GM19372 (cell line): ENCODE results near the gene TRAF3.

ENCODE experiments used
- ATAC-seq: cut with Tn5 transposase; IDR thresholded peaks from one replicate; pipeline ENCODE4 v1.9.1; 2021; ENCODE audit warnings: mild to moderate bottlenecking, low read depth, moderate library complexity; ENCODE audit not compliant: unreplicated experiment

TRAF3 gene

GRCh38 chr14:102903248-102903888 is 126.1 kb downstream of the TRAF3 start:
- no peak for ATAC-seq

GRCh38 chr14:102903889-102904512 is 126.8 kb downstream of the TRAF3 start:
- no peak for ATAC-seq

- ATAC-seq, result no peak
Observed at GRCh38 chr14:102905116-102906108, 128.2 kb downstream of the TRAF3 start.

GRCh38 chr14:102906616-102907302 is 129.5 kb downstream of the TRAF3 start:
- no peak for ATAC-seq

GRCh38 chr14:102907303-102907844 is 130.1 kb downstream of the TRAF3 start:
- ATAC-seq, result no peak

GRCh38 chr14:102907980-102908730 is 130.9 kb downstream of the TRAF3 start:
- ATAC-seq, result no peak

GRCh38 chr14:102908766-102909455 is 131.7 kb downstream of the TRAF3 start:
- no peak for ATAC-seq

- no peak for ATAC-seq
Observed at GRCh38 chr14:102909462-102909861, 132.2 kb downstream of the TRAF3 start.

- ATAC-seq, result no peak
Observed at GRCh38 chr14:102909911-102910310, 132.7 kb downstream of the TRAF3 start.

- ATAC-seq, result no peak
Observed at GRCh38 chr14:102910442-102910841, 133.2 kb downstream of the TRAF3 start.

- ATAC-seq, result no peak
Observed at GRCh38 chr14:102911541-102911951, 134.3 kb downstream of the TRAF3 start.

- ATAC-seq, result no peak
Observed at GRCh38 chr14:102911991-102912761, 134.9 kb downstream of the TRAF3 start.

- ATAC-seq, result no peak
Observed at GRCh38 chr14:102913341-102914211, 136.3 kb downstream of the TRAF3 start.

- ATAC-seq, result no peak
Observed at GRCh38 chr14:102914474-102915291, 137.4 kb downstream of the TRAF3 start.

GRCh38 chr14:102915292-102916110 is 138.3 kb downstream of the TRAF3 start:
- no peak for ATAC-seq
